GM04503 (cell line): ENCODE results near the gene RUFY3.
"Not testable (repeated sequence)": the region's sequence is repeated elsewhere in the genome, so short reads cannot be mapped to it uniquely, and the experiment has no call there.

Source experiments
- DNase-seq: peaks from one replicate; pipeline ENCODE4 v3.0.0-alpha.2; 2012; ENCODE audit warnings: low read depth

Gene RUFY3

GRCh38 chr4:70706044-70706461 is 15.7 kb upstream of the RUFY3 start:
- DNase-seq = no peak

- DNase-seq = no peak
These were observed 15.2 kb upstream of the RUFY3 start for GRCh38 chr4:70706516-70706915.

- DNase-seq = no peak
These were observed 12.1 kb upstream of the RUFY3 start for GRCh38 chr4:70709611-70710205.

GRCh38 chr4:70711599-70711998 is 10.2 kb upstream of the RUFY3 start:
- no peak for DNase-seq

GRCh38 chr4:70712150-70712549 is 9.6 kb upstream of the RUFY3 start:
- DNase-seq = no peak

GRCh38 chr4:70712604-70713452 is 8.9 kb upstream of the RUFY3 start:
- no peak for DNase-seq

GRCh38 chr4:70713453-70714078 is 8.2 kb upstream of the RUFY3 start:
- no peak for DNase-seq

- DNase-seq = no peak
These were observed 7.5 kb upstream of the RUFY3 start for GRCh38 chr4:70714079-70714887.

- DNase-seq = no peak
These were observed 6.7 kb upstream of the RUFY3 start for GRCh38 chr4:70715097-70715496.

- DNase-seq = no peak
These were observed 2.8 kb upstream of the RUFY3 start for GRCh38 chr4:70718811-70719604.

GRCh38 chr4:70722199-70722791 is 531 bp downstream of the RUFY3 start:
- no peak for DNase-seq

GRCh38 chr4:70724463-70724862 is 2.7 kb downstream of the RUFY3 start:
- no peak for DNase-seq

- DNase-seq = no peak
These were observed 3.9 kb downstream of the RUFY3 start for GRCh38 chr4:70725633-70726032.

GRCh38 chr4:70726515-70726914 is 4.8 kb downstream of the RUFY3 start:
- not testable (repeated sequence) for DNase-seq

- DNase-seq = no peak
These were observed 6.3 kb downstream of the RUFY3 start for GRCh38 chr4:70728091-70728490.

- not testable (repeated sequence) for DNase-seq
These were observed 11.1 kb downstream of the RUFY3 start for GRCh38 chr4:70732878-70733277.

GRCh38 chr4:70734168-70734954 is 12.6 kb downstream of the RUFY3 start:
- no peak for DNase-seq

GRCh38 chr4:70734971-70735370 is 13.2 kb downstream of the RUFY3 start:
- no peak for DNase-seq

GRCh38 chr4:70735915-70736314 is 14.2 kb downstream of the RUFY3 start:
- not testable (repeated sequence) for DNase-seq

- DNase-seq = no peak
These were observed 15.2 kb downstream of the RUFY3 start for GRCh38 chr4:70737006-70737405.
